HG02981 (cell line): ENCODE measurements around the gene DIP2C.
"Not testable (repeated sequence)": the region's sequence is repeated elsewhere in the genome, so short reads cannot be mapped to it uniquely, and the experiment has no call there.

ENCODE experiments used
- ATAC-seq: cut with Tn5 transposase; IDR thresholded peaks from one replicate; pipeline ENCODE4 v1.9.1; 2021; ENCODE audit warnings: mild to moderate bottlenecking, moderate library complexity; ENCODE audit not compliant: unreplicated experiment

The DIP2C gene

GRCh38 chr10:265816-266588, 423.5 kb downstream of the DIP2C start:
- ATAC-seq: not testable (repeated sequence)

- ATAC-seq: not testable (repeated sequence)
Observed at GRCh38 chr10:265074-265440, 424.4 kb downstream of the DIP2C start.

DNA sequence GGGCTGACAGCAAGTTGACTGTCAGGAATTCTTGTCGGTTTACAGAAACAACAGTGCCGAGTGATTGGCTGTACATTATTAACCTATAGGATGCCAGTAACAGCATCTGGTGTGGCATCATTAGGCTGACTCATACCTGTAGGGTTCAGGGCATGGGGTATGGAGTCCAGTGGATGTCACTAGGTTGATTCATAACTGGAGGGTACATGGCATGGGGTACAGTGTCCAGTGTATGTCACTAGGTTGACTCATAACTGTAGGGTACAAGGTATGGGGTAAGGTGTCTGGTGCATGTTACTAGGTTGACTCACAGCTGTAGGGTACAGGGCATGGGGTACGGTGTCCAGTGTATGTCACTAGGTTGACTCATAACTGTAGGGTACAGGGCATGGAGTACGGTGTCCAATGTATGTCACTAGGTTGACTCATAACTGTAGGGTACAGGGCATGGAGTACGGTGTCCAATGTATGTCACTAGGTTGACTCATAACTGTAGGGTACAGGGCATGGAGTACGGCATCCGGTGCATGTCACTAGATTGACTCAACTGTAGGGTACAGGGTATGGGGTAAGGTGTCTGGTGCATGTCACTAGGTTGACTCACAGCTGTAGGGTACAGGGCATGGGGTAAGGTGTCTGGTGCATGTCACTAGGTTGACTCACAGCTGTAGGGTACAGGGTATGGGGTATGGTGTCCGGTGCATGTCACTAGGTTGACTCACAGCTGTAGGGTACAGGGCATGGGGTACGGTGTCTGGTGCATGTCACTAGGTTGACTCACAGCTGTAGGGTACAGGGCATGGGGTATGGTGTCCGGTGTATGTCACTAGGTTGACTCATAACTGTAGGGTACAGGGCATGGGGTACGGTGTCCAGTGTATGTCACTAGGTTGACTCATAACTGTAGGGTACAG, 425.1 kb downstream of the DIP2C start:
- not testable (repeated sequence) for ATAC-seq

DNA sequence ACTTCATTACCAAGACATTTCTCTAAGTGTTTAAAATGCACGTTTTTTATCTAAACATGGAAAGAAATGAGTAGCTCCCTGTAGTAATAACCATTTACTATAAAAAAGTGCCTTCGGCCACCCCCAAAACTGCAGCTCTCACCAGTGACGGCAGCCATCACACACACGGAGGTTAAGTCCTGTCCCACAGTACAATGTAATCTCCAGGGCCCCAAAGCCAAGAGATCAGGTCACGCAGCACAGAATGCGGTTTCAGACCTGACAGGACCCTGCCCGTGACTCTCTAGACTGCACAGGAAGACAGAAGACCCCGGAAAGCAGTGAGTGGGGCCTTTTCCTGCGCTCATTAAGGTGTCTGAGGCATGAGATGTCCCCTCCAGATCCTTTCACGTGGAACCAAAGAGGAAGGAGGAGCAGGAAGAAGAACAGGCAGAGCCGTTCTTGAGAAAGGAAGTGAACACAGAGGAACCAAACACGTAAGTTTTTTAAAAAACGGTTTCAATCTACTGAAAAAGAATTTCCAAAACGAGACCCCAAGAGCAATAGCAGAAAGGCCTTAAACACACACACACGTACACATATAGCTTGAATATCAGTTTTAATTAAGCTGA, 428.5 kb downstream of the DIP2C start:
- ATAC-seq: no peak

- ATAC-seq: no peak
Observed at GRCh38 chr10:251982-252582, 437.4 kb downstream of the DIP2C start.

DNA sequence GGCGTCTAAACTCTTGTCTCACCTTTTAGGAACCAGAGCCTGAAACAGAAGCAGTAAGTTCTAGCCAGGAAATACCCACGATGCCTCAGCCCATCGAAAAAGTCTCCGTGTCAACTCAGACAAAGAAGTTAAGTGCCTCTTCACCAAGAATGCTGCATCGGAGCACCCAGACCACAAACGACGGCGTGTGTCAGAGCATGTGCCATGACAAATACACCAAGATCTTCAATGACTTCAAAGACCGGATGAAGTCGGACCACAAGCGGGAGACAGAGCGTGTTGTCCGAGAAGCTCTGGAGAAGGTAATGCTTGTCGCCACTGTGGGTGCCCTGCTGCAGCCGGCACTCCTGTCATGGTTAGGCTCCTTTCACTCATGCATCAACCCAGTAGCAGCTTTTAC, 441.2 kb downstream of the DIP2C start:
- ATAC-seq: no peak

- ATAC-seq: no peak
Observed at GRCh38 chr10:247480-247879, 442.0 kb downstream of the DIP2C start.

GRCh38 chr10:246431-246830, 443.0 kb downstream of the DIP2C start:
- ATAC-seq: no peak

- no peak for ATAC-seq
Observed at GRCh38 chr10:244227-244626, 445.2 kb downstream of the DIP2C start.

GRCh38 chr10:241966-242643, 447.4 kb downstream of the DIP2C start:
- ATAC-seq: no peak

GRCh38 chr10:241451-241850, 448.0 kb downstream of the DIP2C start:
- ATAC-seq: no peak

- no peak for ATAC-seq
Observed at GRCh38 chr10:239109-239508, 450.4 kb downstream of the DIP2C start.

DNA sequence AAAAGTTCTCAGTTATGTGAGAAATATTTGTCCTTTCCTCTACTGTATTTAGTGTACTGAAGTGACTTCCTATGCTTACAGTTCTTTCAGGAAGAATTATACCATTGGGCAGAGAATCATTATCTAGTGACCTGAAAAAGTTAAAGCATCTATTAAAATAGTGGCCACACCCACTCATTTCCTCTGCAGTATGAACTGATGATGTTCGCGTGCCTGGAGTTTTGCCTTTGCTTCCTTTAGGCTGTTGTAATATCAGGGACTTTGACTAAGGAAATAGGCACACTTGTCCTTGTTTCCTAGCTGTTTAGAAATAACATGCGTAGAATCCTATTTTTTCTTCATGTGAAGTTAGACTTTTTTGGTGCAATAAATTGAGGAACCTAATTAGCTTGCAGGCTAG, 453.6 kb downstream of the DIP2C start:
- no peak for ATAC-seq

DNA sequence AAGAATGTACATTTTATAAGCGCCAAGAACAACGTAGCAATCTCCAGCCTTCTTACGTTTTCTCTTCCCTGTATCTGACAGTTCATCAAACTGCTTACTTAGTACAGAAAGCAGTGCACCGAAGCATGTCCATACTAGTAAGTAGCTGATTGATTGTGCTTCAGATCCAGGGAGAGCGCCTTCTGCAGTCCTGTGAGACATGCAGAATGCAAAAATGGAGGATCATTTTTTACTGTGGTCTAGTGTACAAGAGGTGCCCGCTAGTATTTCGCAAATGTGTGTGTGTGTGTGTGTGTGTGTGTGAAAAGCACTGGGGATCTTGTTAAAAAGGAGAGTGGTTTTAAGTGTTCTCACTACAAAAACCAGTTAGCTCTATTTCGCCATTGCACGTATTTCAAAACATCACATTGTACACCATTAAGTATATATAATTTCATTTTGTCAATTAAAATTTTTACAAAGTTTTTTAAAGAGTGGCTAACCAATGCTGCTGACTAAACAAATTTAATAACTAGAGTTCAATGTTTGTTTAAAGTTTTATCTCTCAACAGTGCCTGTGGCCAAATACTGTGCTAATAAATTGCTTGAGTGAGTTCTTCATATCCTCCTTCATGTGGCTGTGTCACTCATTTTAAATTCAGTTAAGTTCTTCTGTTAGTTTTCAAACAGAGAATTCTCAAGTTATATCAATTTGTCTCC, 454.6 kb downstream of the DIP2C start:
- ATAC-seq: no peak

DNA sequence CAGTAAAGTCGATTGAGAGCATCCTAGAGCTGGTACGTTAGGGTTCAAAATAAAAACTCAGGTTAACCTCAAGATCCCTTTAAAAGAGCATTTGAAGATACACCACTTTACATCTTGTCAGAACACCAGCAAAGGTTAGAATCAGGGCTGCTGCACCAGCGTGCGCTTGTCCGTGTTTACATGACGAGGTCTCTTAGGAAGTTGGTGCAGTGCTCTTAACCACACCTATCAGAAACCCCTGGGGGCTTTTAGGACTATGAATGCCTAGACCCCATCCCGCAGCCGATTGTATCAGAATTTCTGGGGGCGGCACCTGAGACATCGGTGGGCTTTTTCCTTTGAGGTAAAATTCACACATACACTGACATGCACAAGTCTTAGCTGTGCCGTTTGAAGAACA, 456.6 kb downstream of the DIP2C start:
- no peak for ATAC-seq

DNA sequence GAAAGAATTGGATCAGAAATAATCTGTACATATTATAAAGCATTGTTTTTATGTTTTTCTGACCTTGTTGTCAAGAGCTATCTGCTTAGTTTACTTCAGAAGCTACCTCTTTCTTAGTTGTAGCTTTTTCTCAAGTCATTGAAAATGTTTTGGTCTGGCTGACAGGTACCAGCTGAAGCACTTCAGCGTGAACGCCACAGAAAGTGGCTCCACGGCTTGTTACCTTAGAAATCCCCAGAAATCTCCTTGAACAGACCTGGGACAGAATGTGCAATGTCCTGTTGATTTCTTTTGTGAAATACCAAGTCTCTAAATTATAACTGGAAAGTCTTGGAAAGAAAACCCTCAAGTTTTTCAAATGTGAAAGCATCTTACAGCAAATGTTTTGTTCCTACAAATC, 457.4 kb downstream of the DIP2C start:
- ATAC-seq: no peak

- ATAC-seq: no peak
Observed at GRCh38 chr10:230758-231157, 458.7 kb downstream of the DIP2C start.

DNA sequence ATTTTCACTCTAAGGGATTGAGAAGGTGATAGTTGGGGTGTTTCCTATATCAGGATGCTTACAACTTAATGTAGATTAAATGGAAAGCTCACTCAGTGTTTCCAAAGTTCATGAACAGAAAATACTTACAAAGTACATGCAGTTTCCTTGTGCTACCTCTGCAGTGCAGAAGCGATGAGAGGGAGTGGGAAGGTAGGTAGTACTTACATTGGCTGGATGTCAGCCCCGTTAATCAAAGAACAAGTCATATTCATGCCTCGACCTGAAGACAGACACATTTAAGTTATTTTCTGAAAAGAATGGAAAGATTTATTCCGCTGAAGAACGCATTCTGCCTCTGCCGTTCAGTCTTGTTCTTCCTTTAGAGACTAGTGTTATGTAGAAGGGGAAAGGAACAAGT, 461.1 kb downstream of the DIP2C start:
- no peak for ATAC-seq

GRCh38 chr10:227014-227413, 462.5 kb downstream of the DIP2C start:
- no peak for ATAC-seq

DNA sequence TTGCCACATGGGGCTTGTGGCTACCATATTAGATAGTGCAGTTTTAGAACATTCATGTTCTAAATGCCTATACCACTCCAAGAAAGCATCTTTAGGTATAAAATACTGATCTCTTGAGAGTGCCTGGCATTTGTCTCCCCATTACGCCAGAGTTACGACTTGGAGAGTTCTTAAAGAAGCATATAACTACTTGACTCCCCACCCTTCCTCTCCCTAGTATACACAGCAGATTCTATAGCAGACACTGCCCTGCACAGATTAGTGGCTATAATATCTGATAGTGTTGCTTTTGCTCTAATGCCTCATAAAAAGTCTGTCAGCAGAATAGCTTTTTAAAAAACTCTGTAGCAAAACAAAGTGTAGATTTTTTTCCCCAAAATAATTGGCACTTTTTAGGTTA, 463.4 kb downstream of the DIP2C start:
- no peak for ATAC-seq
